GM12864 (cell line): ENCODE data around the gene PRKAR1B.
"Not testable (repeated sequence)": the region's sequence is repeated elsewhere in the genome, so short reads cannot be mapped to it uniquely, and the experiment has no call there.

ENCODE experiments used
- DNase-seq: peaks from one replicate; pipeline ENCODE4 v3.0.0-alpha.2; 2011; ENCODE audit warnings: low read depth
- H3K4me3 ChIP-seq: 2 replicates; pipeline ENCODE4 v1.5.1; 2011; ENCODE audit warnings: mild to moderate bottlenecking, low read depth, low read length, control low read depth
- CTCF ChIP-seq: IDR thresholded peaks from 2 replicates; pipeline ENCODE4 v1.5.1; 2011; ENCODE audit warnings: low read depth, mild to moderate bottlenecking, moderate library complexity, low read length, control low read depth, inconsistent platforms; ENCODE audit errors: missing control alignments

PRKAR1B gene

DNA sequence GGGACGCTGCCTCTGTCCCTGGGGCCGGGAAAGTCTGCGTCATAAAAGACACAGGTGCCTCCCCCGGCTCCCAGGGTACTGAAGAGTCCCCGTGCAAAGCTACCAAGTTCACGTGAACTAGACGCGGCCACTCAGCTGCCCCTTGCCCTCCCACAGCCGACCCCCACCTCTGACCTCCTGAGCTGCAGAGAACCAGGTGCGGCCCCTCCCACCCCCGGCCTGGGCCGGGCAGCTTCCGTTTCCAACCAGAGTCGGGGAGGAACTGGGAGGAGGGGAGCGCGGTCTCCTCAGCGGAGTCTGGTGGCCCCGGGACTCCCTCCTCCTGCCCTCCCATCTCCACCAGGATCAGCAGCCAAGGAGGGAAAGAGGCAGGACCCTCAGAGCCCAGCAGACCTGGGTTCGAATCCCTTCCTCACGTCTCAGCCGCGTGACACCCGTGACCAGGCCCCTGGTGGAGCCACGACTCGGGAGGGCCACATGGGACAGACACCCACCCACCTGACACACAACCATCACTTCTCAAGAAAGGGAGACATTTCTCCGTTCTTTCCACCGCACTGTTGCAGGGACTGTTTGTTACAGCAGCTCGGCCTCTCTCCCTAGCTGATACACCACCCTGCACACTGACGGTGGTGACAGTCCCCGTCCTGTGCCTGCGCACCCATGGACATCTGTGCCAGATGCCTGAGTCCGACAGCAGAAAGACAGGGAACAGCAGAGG lies 170.1 kb downstream of the PRKAR1B start:
- TF ChIP-seq CTCF, result no peak
- no peak for DNase-seq
- no peak overlapping the region for H3K4me3 ChIP-seq

- no peak overlapping the region for H3K4me3 ChIP-seq
- no peak for TF ChIP-seq CTCF
- no peak for DNase-seq
These were observed 170.7 kb downstream of the PRKAR1B start for GRCh38 chr7:556291-556826.

DNA sequence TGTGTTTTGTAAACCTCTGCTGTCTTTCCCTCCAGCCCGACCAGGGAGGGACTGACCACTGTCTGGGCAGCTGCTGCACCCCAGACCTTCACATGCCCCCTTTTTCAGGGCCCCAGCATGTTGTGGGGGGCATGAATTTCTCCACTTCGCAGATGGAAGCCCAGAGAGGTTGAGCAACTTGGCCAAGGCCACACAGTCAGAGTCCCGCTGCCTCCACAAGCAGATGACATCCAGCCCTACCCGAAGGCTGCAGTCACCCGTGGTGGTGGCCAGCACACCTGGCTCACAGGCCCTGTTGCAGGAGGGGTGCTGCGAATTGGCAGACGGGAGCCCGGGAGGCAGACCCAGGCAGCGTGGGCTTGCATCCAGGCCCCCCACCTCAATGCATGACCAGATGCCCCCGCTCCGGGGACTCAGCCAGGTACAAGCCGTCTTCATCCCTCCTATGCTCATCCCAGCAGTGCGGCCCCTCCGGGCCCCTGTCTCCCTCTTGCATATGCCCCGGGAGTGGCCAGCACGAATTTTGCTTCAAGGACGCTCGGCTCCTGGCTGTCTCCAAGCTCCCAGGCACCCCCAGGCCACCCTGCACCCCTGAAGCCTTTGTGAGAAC lies 171.4 kb downstream of the PRKAR1B start:
- DNase-seq, result no peak
- no peak for TF ChIP-seq CTCF
- H3K4me3 ChIP-seq, result no peak overlapping the region

- H3K4me3 ChIP-seq, result no peak overlapping the region
- DNase-seq, result no peak
- no peak for TF ChIP-seq CTCF
These were observed 173.4 kb downstream of the PRKAR1B start for GRCh38 chr7:553636-554111.

DNA sequence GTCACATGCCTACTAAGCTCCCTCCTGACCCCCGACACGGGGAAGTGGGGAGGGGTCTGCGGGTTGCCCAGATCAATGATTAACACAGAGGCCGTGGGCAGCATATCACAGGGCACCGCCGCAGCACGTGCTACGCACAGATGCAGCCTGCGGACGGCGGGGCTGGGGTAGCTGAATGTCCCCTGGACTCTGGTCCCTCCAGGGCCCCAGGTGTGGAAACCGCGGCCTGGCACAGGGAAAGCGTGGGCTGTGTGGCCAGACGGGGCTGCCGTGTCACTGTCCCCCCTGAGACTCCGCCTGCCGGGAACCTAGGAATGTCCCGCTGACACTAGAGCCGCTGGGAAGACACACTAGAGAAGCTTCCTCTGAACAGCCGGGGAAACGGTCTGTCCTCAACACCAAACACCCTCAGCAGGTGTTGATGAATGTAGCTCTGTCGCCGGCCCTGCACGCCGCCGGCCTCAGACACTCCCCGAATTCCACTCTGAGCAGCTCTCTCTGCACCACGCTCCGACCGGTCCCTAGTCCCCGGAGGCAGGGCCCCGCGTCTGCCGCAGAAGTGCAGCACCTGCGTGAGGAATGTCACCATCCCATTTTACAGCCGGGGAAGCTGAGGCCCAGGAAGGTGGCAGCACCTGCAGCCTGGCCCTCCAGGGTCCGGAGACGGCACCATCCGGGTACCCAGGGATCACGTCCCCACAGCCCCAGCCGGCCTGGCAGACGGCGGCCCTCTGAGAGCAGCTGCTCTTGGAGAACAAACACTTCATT lies 174.0 kb downstream of the PRKAR1B start:
- no peak for DNase-seq
- H3K4me3 ChIP-seq, result no peak overlapping the region
- TF ChIP-seq CTCF, result no peak

GRCh38 chr7:552151-552867 lies 174.8 kb downstream of the PRKAR1B start:
- DNase-seq, H3K4me3 ChIP-seq: not testable (repeated sequence)

GRCh38 chr7:551615-551970 lies 175.5 kb downstream of the PRKAR1B start:
- not testable (repeated sequence) for H3K4me3 ChIP-seq, DNase-seq
